LNCaP clone FGC (cell line): ENCODE results near the gene CSNK1D.
A peak's percentile ranks its signal among the peaks of the same experiment; 100 is the strongest.

Experiments
- DNase-seq: peaks from one replicate; pipeline ENCODE4 v3.0.0-alpha.2; 2011; ENCODE audit warnings: low read depth
- H3K4me3 ChIP-seq: 2 replicates; pipeline ENCODE4 v1.5.1; 2011; ENCODE audit warnings: mild to moderate bottlenecking, low read depth, low read length, control low read depth
- CTCF ChIP-seq: IDR thresholded peaks from 2 replicates; pipeline ENCODE4 v1.5.1; 2012; ENCODE audit warnings: mild to moderate bottlenecking; ENCODE audit not compliant: control insufficient read depth, insufficient read depth; ENCODE audit errors: extremely low read depth

Gene CSNK1D

GRCh38 chr17:82281502-82282238, 8.2 kb upstream of the CSNK1D start:
- no peak overlapping the region for H3K4me3 ChIP-seq
- peak; percentile 74 for DNase-seq
- no peak for TF ChIP-seq CTCF

GRCh38 chr17:82281076-82281475, 7.6 kb upstream of the CSNK1D start:
- DNase-seq = no peak
- TF ChIP-seq CTCF = no peak
- H3K4me3 ChIP-seq = no peak overlapping the region

GRCh38 chr17:82280537-82280936, 7.0 kb upstream of the CSNK1D start:
- TF ChIP-seq CTCF = no peak
- no peak overlapping the region for H3K4me3 ChIP-seq
- DNase-seq = no peak

GRCh38 chr17:82278786-82279391, 5.4 kb upstream of the CSNK1D start:
- no peak for TF ChIP-seq CTCF
- no peak for DNase-seq
- no peak overlapping the region for H3K4me3 ChIP-seq

GRCh38 chr17:82278308-82278707, 4.8 kb upstream of the CSNK1D start:
- no peak overlapping the region for H3K4me3 ChIP-seq
- no peak for DNase-seq
- TF ChIP-seq CTCF = no peak

GRCh38 chr17:82277851-82278250, 4.4 kb upstream of the CSNK1D start:
- no peak overlapping the region for H3K4me3 ChIP-seq
- no peak for TF ChIP-seq CTCF
- DNase-seq = no peak

GRCh38 chr17:82276938-82277337, 3.4 kb upstream of the CSNK1D start:
- no peak for TF ChIP-seq CTCF
- H3K4me3 ChIP-seq = no peak overlapping the region
- DNase-seq = no peak
